ENCODE results near the gene MZT2A.
"Not testable (repeated sequence)": the region's sequence is repeated elsewhere in the genome, so short reads cannot be mapped to it uniquely, and the experiment has no call there.

The MZT2A gene

GRCh38 chr2:131519871-131520470 lies 27.8 kb upstream of the MZT2A start:
- DNase-seq, result not testable (repeated sequence)

- DNase-seq, result no peak
Observed at GRCh38 chr2:131519466-131519865, 27.3 kb upstream of the MZT2A start.

DNA sequence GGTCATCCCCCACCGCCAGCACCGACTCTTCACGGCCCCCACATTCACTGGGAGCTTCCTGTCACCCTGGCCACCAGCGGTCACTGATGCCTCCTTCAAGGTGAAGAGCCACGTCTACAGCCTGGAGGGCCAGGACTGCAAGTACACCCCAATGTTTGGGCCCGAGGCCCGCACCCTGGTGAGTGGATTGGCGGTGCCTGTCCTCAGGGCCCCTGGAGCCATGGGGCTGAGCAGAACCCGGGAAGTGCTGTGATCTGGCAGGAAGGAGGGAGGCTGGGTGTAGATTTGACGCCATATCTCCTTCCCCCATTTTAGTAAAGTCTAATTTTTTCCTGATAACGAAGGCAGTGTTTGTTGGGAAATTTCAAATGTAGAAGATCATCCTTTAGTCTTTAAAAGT lies 26.3 kb upstream of the MZT2A start:
- not testable (repeated sequence) for DNase-seq

- DNase-seq, result not testable (repeated sequence)
Observed at GRCh38 chr2:131517856-131518255, 25.7 kb upstream of the MZT2A start.

GRCh38 chr2:131517106-131517831 lies 25.1 kb upstream of the MZT2A start:
- no peak for DNase-seq

DNA sequence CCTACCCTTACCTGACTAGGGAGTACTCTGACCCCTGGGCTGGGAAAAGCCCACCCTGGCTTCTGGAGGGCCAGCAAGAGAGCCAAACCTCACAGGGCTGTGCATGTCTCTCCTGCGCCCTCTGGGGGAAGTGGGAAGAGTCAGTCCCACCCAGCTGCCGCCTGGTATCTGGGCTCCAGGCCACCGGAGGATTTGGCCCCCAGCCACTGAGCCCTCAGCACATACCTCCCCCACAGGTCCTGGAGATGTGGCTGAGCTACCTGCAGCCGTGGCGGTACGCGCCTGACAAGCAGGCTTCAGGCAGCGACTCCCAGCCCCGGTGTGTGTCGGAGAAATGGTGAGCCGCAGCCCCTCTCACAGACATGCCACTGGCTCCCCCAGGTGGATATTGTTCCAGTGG lies 24.4 kb upstream of the MZT2A start:
- DNase-seq, result not testable (repeated sequence)

GRCh38 chr2:131516011-131516410 lies 23.8 kb upstream of the MZT2A start:
- DNase-seq, result no peak

- not testable (repeated sequence) for DNase-seq
Observed at GRCh38 chr2:131515235-131515634, 23.0 kb upstream of the MZT2A start.

DNA sequence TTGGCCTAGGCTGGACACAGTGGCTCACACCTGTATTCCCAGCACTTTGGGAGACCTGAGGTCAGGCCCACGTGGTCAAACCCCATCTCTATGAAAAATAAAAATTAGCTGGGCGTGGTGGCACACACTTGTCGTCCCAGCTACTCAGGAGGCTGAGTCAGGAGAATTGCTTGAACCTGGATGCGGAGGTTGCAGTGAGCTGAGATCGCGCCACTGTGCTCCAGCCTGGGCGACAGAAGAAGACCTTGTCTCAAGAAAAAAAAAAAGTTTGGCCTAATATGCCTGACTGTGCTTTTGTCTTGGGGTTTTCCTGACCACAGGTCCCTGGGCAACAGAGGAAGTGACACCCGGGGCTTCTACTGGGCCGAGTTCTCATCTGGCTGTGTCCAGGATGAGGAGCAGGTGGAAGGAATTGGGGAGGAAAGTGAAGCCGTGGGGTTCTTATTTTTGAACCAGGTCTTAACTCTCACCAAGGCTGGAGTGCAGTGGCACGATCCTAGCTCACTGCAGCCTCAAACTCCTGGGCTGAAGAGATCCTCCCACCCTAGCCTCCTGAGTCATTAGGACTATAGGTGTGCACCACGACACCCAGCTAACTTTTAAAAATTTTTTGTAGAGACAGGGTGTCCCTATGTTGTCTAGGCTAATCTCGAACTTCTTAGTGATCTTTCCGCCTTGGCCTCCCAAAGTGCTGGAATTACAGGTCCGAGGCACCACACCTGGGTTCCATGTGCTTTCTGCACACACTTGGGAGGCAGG lies 22.4 kb upstream of the MZT2A start:
- DNase-seq, result not testable (repeated sequence)

GRCh38 chr2:131511969-131512870 lies 20.0 kb upstream of the MZT2A start:
- DNase-seq, result not testable (repeated sequence)

- DNase-seq, result not testable (repeated sequence)
Observed at GRCh38 chr2:131511291-131511968, 19.2 kb upstream of the MZT2A start.

GRCh38 chr2:131509615-131510014 lies 17.4 kb upstream of the MZT2A start:
- no peak for DNase-seq

- DNase-seq, result not testable (repeated sequence)
Observed at GRCh38 chr2:131504082-131504750, 12.0 kb upstream of the MZT2A start.

DNA sequence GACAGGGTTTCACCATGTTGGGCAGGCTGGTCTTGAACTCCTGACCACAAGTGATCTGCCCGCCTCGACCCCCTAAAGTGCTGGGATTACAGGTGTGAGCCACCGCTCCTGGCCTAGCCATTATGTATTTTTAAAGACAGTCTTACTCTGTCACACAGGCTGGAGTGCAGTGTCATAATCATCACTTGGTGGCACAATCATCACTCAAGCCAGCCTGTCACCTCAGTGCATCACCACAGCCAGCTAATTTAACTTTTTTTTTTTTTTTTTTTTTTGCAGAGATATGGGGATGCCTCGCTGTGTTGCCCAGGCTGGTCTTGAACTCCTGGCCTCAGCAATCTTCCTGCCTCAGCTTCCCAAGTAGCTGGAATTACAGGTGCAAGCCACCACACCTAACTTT lies 11.4 kb upstream of the MZT2A start:
- DNase-seq, result not testable (repeated sequence)

DNA sequence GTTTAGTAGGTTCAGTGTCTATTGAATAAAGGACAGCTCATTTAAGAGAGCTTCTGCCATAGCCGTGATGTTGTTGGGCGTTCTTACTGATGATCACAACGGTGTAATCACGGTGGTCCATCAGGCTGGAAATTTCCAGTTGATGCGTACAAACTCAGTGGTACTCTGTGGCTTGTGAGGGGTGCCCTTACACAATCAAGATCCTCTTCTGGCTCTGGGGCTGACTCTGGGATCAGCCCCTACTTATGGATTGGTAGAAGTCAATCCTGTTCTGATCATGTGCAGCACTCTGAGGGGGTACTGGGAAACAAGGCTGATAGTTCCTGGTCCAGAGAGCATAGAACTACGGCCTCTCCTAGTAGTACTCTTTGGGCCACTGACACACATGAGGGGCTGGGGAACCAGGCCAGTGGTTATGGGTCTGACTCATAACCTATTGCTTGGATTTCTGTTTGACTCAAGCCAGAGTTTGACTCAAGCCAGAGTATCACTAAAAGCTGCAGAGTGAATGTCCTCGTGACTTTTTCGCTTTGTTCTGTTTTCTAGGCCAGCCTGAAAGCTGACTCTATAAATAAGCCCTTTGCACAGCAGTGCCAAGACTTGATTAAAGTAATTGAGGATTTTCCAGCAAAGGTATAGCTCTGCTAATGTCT lies 6.2 kb upstream of the MZT2A start:
- not testable (repeated sequence) for DNase-seq

GRCh38 chr2:131495506-131495905 lies 3.3 kb upstream of the MZT2A start:
- not testable (repeated sequence) for DNase-seq

DNA sequence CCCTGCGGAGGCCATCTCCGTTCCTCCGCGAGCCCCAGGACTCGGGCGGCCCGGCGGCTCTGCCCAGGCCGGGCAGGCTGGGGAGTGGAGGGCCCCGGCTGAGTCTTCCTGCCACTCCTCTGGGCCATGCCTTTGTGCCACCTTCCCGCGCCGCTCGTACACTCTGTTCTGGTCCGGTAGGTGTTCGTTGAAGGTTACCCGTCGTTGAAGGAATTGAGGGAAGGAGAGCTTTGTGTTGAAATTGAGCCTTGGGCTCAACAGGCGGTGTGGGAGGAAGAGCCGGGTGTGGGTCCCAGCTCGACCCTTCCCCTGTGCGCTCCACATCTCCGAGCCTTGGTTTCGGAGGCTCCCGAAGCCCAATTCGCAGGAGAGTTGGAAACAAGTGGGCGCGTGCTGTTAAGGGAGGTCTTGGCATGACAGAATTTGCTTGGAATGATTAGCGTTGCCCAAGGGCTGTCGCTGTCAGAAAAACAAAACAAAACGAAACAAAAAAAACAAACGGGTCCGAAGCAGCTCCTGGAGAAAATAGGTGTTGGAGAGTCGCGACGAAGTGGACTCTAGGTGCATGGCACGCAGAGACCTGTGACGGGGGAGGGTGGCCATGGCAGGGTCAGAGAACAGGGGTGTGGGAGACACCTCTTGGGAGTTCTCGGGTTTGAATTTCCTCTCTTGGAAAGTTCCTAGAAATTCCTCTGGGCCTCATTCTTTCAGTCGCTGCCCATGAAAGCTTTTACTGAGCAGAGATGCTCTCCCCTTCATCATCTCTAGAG lies 1.2 kb upstream of the MZT2A start:
- peak in 2 of 3 experiments; percentile 62 to 70 for DNase-seq

DNA sequence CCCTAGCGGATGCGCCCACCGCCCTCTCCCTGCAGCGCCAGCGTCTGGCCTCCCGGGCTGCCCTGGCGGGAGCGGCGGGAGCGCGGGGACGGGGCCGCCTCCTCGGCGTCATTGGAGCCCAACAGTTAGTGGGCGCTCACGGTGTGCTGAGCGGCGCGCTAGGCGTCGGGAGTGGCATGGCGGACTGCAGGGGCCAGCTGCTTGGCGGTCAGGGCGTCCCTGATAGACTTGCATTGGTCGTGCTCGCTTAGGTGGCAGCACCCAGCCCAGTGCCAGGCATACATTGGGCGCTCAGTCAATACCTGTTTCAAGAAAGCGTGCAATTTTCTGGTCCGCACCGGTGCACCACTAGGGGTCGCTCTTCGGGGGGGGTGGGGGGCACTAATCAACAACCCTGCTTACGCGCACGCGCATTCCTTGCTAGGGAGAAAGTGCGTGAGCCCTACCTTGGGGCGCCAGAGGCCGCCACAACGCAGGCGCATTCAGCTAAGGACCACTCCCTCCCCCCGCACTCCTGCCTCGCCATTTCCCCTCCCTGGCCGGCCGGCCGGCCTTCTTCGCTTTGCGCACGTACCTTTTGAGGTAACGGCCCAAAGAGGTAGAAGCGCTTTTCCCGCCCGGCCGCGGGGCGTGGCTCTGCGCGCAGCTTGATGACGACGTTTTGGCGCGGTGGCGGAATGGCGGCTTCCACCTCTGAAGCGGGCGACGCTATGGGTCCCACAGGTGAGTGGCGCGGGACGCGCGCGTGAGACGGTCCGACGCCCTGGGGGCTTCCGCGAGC lies 411 bp upstream of the MZT2A start:
- peak; percentile 92 to 99 (median 96) for DNase-seq

DNA sequence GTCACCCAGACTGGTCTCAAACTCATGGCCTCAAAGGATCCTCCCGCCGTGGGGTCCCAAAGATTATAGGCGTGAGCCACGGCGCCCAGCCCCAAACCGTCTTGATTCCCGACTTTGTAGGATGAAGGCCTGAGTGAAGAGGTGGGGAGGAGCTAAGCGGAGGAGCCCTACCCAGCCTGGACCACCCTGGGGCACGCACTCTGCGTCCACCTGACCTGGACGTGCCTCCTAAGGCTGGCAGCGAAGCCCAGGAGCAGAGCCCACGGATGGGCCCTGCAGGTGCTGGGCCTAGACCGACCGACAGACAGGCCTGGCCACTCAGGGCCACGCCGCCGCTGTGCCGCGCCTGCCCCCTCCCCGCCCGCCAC lies 744 bp downstream of the MZT2A start:
- peak in 2 of 3 experiments; percentile 59 to 66 for DNase-seq
